Measurements from ENCODE around the gene VWA2. TPM values are rescaled to one million over a fixed set of nuclear protein-coding genes. Genes with fewer than 3 reads are reported as not detected.

Gene VWA2
- polyA plus RNA-seq, 1 donor from 2014 or later: not detected

DNA sequence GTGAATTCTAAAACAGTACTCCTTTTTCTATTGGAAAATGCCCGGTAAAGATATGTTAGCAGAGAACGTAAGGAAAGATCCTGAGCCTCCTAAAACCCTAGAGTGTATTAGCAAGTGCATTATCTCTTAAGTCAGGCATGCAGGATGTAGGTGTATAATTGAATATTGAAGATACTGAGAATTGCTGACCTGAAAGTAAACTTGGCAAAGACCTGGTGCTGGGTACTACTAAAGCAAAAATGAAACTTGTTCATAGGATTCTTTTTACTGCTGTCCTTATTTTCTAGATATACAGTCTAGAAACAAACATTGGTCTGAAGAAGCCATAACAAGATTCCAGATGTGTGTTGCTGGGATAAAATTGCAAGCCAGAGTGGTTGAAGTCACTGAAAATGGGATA is 18.8 kb upstream of the VWA2 start:
- TF ChIP-seq POLR2AphosphoS5 (IDR thresholded peaks at IDR 0.05): no peak
- TF ChIP-seq TAF1 (IDR thresholded peaks at IDR 0.05; ENCODE audit: low read depth): no peak
- no peak for TF ChIP-seq MXI1 (conservative IDR thresholded peaks at IDR 0.05; ENCODE audit: poor library complexity, severe bottlenecking)
- TF ChIP-seq EZH2 (IDR thresholded peaks at IDR 0.05; ENCODE audit: borderline replicate concordance, insufficient read depth, low read length, poor library complexity, severe bottlenecking): no peak
- TF ChIP-seq, protein P1, sequence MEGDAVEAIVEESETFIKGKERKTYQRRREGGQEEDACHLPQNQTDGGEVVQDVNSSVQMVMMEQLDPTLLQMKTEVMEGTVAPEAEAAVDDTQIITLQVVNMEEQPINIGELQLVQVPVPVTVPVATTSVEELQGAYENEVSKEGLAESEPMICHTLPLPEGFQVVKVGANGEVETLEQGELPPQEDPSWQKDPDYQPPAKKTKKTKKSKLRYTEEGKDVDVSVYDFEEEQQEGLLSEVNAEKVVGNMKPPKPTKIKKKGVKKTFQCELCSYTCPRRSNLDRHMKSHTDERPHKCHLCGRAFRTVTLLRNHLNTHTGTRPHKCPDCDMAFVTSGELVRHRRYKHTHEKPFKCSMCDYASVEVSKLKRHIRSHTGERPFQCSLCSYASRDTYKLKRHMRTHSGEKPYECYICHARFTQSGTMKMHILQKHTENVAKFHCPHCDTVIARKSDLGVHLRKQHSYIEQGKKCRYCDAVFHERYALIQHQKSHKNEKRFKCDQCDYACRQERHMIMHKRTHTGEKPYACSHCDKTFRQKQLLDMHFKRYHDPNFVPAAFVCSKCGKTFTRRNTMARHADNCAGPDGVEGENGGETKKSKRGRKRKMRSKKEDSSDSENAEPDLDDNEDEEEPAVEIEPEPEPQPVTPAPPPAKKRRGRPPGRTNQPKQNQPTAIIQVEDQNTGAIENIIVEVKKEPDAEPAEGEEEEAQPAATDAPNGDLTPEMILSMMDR (IDR thresholded peaks at IDR 0.05; ENCODE audit: poor library complexity, severe bottlenecking): no peak
- TF ChIP-seq EP300 (conservative IDR thresholded peaks at IDR 0.05; ENCODE audit: poor library complexity, severe bottlenecking): no peak
- TF ChIP-seq SMC3 (conservative IDR thresholded peaks at IDR 0.05; ENCODE audit: poor library complexity): no peak
- no peak for TF ChIP-seq RAD21 (conservative IDR thresholded peaks at IDR 0.05)
- TF ChIP-seq, protein P2, sequence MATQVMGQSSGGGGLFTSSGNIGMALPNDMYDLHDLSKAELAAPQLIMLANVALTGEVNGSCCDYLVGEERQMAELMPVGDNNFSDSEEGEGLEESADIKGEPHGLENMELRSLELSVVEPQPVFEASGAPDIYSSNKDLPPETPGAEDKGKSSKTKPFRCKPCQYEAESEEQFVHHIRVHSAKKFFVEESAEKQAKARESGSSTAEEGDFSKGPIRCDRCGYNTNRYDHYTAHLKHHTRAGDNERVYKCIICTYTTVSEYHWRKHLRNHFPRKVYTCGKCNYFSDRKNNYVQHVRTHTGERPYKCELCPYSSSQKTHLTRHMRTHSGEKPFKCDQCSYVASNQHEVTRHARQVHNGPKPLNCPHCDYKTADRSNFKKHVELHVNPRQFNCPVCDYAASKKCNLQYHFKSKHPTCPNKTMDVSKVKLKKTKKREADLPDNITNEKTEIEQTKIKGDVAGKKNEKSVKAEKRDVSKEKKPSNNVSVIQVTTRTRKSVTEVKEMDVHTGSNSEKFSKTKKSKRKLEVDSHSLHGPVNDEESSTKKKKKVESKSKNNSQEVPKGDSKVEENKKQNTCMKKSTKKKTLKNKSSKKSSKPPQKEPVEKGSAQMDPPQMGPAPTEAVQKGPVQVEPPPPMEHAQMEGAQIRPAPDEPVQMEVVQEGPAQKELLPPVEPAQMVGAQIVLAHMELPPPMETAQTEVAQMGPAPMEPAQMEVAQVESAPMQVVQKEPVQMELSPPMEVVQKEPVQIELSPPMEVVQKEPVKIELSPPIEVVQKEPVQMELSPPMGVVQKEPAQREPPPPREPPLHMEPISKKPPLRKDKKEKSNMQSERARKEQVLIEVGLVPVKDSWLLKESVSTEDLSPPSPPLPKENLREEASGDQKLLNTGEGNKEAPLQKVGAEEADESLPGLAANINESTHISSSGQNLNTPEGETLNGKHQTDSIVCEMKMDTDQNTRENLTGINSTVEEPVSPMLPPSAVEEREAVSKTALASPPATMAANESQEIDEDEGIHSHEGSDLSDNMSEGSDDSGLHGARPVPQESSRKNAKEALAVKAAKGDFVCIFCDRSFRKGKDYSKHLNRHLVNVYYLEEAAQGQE (IDR thresholded peaks at IDR 0.05; ENCODE audit: borderline replicate concordance): no peak
- no peak overlapping the region for H3K4me3 ChIP-seq (ENCODE audit: low read length)
- H2AFZ ChIP-seq (ENCODE audit: low read depth, low read length): no peak overlapping the region
- no peak overlapping the region for H3K9ac ChIP-seq (ENCODE audit: low read length)
- no peaks in the 10 kb centered on the region for H3K9me2 ChIP-seq (ENCODE audit: insufficient read depth, low read length)
- H3K27me3 ChIP-seq (ENCODE audit: insufficient read depth, low read depth, low read length): no peaks in the 10 kb centered on the region
- H3K36me3 ChIP-seq (ENCODE audit: insufficient read depth, low read length): no peaks in the 10 kb centered on the region
- H4K20me1 ChIP-seq (ENCODE audit: insufficient read depth): no peaks in the 10 kb centered on the region
- H3K4me2 ChIP-seq (ENCODE audit: low read length): no peak overlapping the region
- H3K79me2 ChIP-seq (replicated peaks; ENCODE audit: insufficient read depth, low read length): no peaks in the 10 kb centered on the region
- H3K27ac ChIP-seq (ENCODE audit: low read length): no peak overlapping the region
- H3K9me3 ChIP-seq (ENCODE audit: low read length): no peaks in the 10 kb centered on the region
- no peaks in the 10 kb centered on the region for H3F3A ChIP-seq (ENCODE audit: insufficient read depth, low read length, poor library complexity, severe bottlenecking)

DNA sequence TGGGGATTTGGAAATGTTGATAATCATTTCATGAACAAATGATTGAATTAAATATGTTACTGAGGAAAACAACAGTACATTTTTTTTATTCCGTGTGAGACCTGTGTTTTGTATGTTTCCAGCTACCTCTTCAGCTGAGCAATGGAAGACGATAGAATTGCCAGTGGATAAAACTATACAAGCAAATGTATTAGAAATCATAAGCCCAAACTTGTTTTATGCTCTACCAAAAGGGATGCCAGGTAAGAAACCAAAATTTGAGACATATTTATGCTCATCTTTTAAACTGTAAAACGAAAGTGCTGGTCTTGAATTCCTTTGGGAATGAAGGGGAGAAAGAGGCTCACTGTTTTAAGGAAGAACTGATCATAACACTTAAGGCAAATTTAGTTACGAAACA is 17.8 kb upstream of the VWA2 start:
- Histone ChIP-seq H3K27ac (ENCODE audit: low read length) (no peak overlapping the region), H4K20me1 (ENCODE audit: insufficient read depth) (no peaks in the 10 kb centered on the region), H3K36me3 (ENCODE audit: insufficient read depth, low read length) (no peaks in the 10 kb centered on the region), H3K9me3 (ENCODE audit: low read length) (no peaks in the 10 kb centered on the region), H3K9ac (ENCODE audit: low read length) (no peak overlapping the region), H3K27me3 (ENCODE audit: insufficient read depth, low read depth, low read length) (no peaks in the 10 kb centered on the region), H2AFZ (ENCODE audit: low read depth, low read length) (no peak overlapping the region), H3F3A (ENCODE audit: insufficient read depth, low read length, poor library complexity, severe bottlenecking) (no peaks in the 10 kb centered on the region), H3K4me2 (ENCODE audit: low read length) (no peak overlapping the region), H3K9me2 (ENCODE audit: insufficient read depth, low read length) (no peaks in the 10 kb centered on the region), H3K79me2 (replicated peaks; ENCODE audit: insufficient read depth, low read length) (no peaks in the 10 kb centered on the region), H3K4me3 (ENCODE audit: low read length) (no peak overlapping the region)
- TF ChIP-seq RAD21 (conservative IDR thresholded peaks at IDR 0.05) (no peak), POLR2AphosphoS5 (IDR thresholded peaks at IDR 0.05) (no peak), TAF1 (IDR thresholded peaks at IDR 0.05; ENCODE audit: low read depth) (no peak), SMC3 (conservative IDR thresholded peaks at IDR 0.05; ENCODE audit: poor library complexity) (no peak), MXI1 (conservative IDR thresholded peaks at IDR 0.05; ENCODE audit: poor library complexity, severe bottlenecking) (no peak), EP300 (conservative IDR thresholded peaks at IDR 0.05; ENCODE audit: poor library complexity, severe bottlenecking) (no peak), EZH2 (IDR thresholded peaks at IDR 0.05; ENCODE audit: borderline replicate concordance, insufficient read depth, low read length, poor library complexity, severe bottlenecking) (no peak)
- TF ChIP-seq, protein P1 (IDR thresholded peaks at IDR 0.05; ENCODE audit: poor library complexity, severe bottlenecking): no peak
- TF ChIP-seq, protein P2 (IDR thresholded peaks at IDR 0.05; ENCODE audit: borderline replicate concordance): no peak

All from neural cell (in vitro differentiated cells).